HG02870 (cell line): ENCODE data around the gene MIEF1.

Source experiments
- ATAC-seq: cut with Tn5 transposase; IDR thresholded peaks from one replicate; pipeline ENCODE4 v1.9.1; 2021; ENCODE audit warnings: mild to moderate bottlenecking, moderate library complexity; ENCODE audit not compliant: unreplicated experiment

The MIEF1 gene

GRCh38 chr22:39556970-39557841 lies 55.1 kb downstream of the MIEF1 start:
- no peak for ATAC-seq

GRCh38 chr22:39558254-39558727 lies 56.2 kb downstream of the MIEF1 start:
- ATAC-seq = no peak

- no peak for ATAC-seq
These were observed 56.9 kb downstream of the MIEF1 start for GRCh38 chr22:39558950-39559349.

- ATAC-seq = no peak
These were observed 57.5 kb downstream of the MIEF1 start for GRCh38 chr22:39559456-39560105.

GRCh38 chr22:39560127-39560526 lies 58.0 kb downstream of the MIEF1 start:
- ATAC-seq = no peak

- no peak for ATAC-seq
These were observed 60.9 kb downstream of the MIEF1 start for GRCh38 chr22:39562839-39563489.

GRCh38 chr22:39563571-39564428 lies 61.7 kb downstream of the MIEF1 start:
- no peak for ATAC-seq

- no peak for ATAC-seq
These were observed 63.4 kb downstream of the MIEF1 start for GRCh38 chr22:39565414-39565944.

- no peak for ATAC-seq
These were observed 65.3 kb downstream of the MIEF1 start for GRCh38 chr22:39567135-39567946.
